Mesenchymal stem cell (in vitro differentiated cells and primary cell): ENCODE measurements around the gene KRTAP12-1.

Experiments
- DNase-seq: peaks from one replicate; pipeline ENCODE4 v3.0.0-alpha.2; 2013
- H2AFZ ChIP-seq: one replicate; pipeline ENCODE4 v1.6.1; 2013; ENCODE audit warnings: low read depth, mild to moderate bottlenecking, control low read depth, inconsistent platforms, low read length, moderate library complexity
- H2AK5ac ChIP-seq: 2 replicates; pipeline ENCODE4 v1.6.1; 2013; ENCODE audit warnings: low read length, moderate library complexity, mild to moderate bottlenecking, inconsistent platforms; ENCODE audit not compliant: severe bottlenecking
- H2BK120ac ChIP-seq: one replicate; pipeline ENCODE4 v1.6.1; 2013; ENCODE audit warnings: low read depth, mild to moderate bottlenecking, inconsistent platforms, low read length, moderate library complexity
- H2BK12ac ChIP-seq, 2 experiments: one replicate each; pipeline ENCODE4 v1.6.1; 2013; ENCODE audit warnings: inconsistent platforms in 2 of 2, low read length in 2 of 2, mild to moderate bottlenecking in 2 of 2, moderate library complexity in 2 of 2, control low read depth in 1 of 2
- H2BK15ac ChIP-seq: one replicate; pipeline ENCODE4 v1.6.1; 2013; ENCODE audit warnings: mild to moderate bottlenecking, low read depth, inconsistent platforms; ENCODE audit not compliant: poor library complexity, severe bottlenecking
- H2BK5ac ChIP-seq: 2 replicates; pipeline ENCODE4 v1.6.1; 2013; ENCODE audit warnings: low read depth, mild to moderate bottlenecking, low read length, control low read depth, inconsistent platforms; ENCODE audit not compliant: poor library complexity, severe bottlenecking
- H3K14ac ChIP-seq, 2 experiments: one replicate each; pipeline ENCODE4 v1.6.1; 2013; ENCODE audit warnings: inconsistent platforms in 2 of 2, low read length in 2 of 2, control low read depth in 1 of 2, mild to moderate bottlenecking in 1 of 2, moderate library complexity in 1 of 2
- H3K18ac ChIP-seq, 2 experiments: one replicate each; pipeline ENCODE4 v1.6.1; 2013; ENCODE audit warnings: inconsistent platforms in 2 of 2, low read length in 2 of 2, control low read depth in 1 of 2, low read depth in 1 of 2, mild to moderate bottlenecking in 1 of 2
- H3K23ac ChIP-seq, 2 experiments: one replicate each; pipeline ENCODE4 v1.6.1; 2013; ENCODE audit warnings: inconsistent platforms in 2 of 2, low read length in 2 of 2, mild to moderate bottlenecking in 2 of 2, moderate library complexity in 2 of 2, control low read depth in 1 of 2
- H3K27ac ChIP-seq: 2 replicates; pipeline ENCODE4 v1.5.1; 2013; ENCODE audit warnings: mild to moderate bottlenecking, moderate library complexity, low read length, control low read depth, inconsistent platforms; ENCODE audit not compliant: poor library complexity, severe bottlenecking
- H3K27me3 ChIP-seq, 2 experiments: 2 replicates each; pipeline versions ENCODE4 v1.6.1 to v1.7.0; 2013; ENCODE audit warnings: low read length in 2 of 2, mild to moderate bottlenecking in 2 of 2, moderate library complexity in 2 of 2, control low read depth in 1 of 2, inconsistent platforms in 1 of 2; ENCODE audit not compliant: control insufficient read depth in 1 of 2, insufficient read depth in 1 of 2
- H3K36me3 ChIP-seq, 2 experiments: 2 replicates each; pipeline versions ENCODE4 v1.6.1 to v1.7.0; 2013; ENCODE audit warnings: low read length in 2 of 2, control low read depth in 1 of 2, inconsistent platforms in 1 of 2, low read depth in 1 of 2, mild to moderate bottlenecking in 1 of 2; ENCODE audit not compliant: insufficient read depth in 2 of 2, control insufficient read depth in 1 of 2
- H3K4ac ChIP-seq, 2 experiments: one replicate each; pipeline ENCODE4 v1.6.1; 2013; ENCODE audit warnings: inconsistent platforms in 2 of 2, low read length in 2 of 2, mild to moderate bottlenecking in 2 of 2, moderate library complexity in 2 of 2, control low read depth in 1 of 2, low read depth in 1 of 2
- H3K4me1 ChIP-seq: 2 replicates; pipeline ENCODE4 v1.6.1; 2013; ENCODE audit warnings: low read depth, low read length, control low read depth; ENCODE audit not compliant: control insufficient read depth, insufficient read depth
- H3K4me2 ChIP-seq: 2 replicates; pipeline ENCODE4 v1.6.1; 2013; ENCODE audit warnings: low read length, mild to moderate bottlenecking, inconsistent platforms; ENCODE audit not compliant: poor library complexity, severe bottlenecking
- H3K4me3 ChIP-seq, 2 experiments: 2 replicates each; pipeline versions ENCODE4 v1.5.1 to v1.7.0; 2013; ENCODE audit warnings: low read length in 2 of 2, mild to moderate bottlenecking in 2 of 2, control low read depth in 1 of 2, low read depth in 1 of 2; ENCODE audit not compliant: insufficient read depth in 1 of 2
- H3K79me1 ChIP-seq: replicated peaks from 2 replicates; pipeline ENCODE4 v1.6.1; 2013; ENCODE audit warnings: mild to moderate bottlenecking, control low read depth, low read length, inconsistent platforms; ENCODE audit not compliant: poor library complexity, severe bottlenecking
- H3K9ac ChIP-seq: 2 replicates; pipeline ENCODE4 v1.7.0; 2013; ENCODE audit warnings: mild to moderate bottlenecking, low read length, moderate library complexity
- H3K9me3 ChIP-seq: 2 replicates; pipeline ENCODE4 v1.7.0; 2013; ENCODE audit warnings: mild to moderate bottlenecking, low read length; ENCODE audit not compliant: control insufficient read depth
- H4K8ac ChIP-seq: one replicate; pipeline ENCODE4 v1.6.1; 2013; ENCODE audit warnings: inconsistent platforms, mild to moderate bottlenecking, low read length, moderate library complexity
- H4K91ac ChIP-seq: one replicate; pipeline ENCODE4 v1.6.1; 2013; ENCODE audit warnings: mild to moderate bottlenecking, low read length, inconsistent platforms
- WGBS: methylation state at CpG from one replicate; pipeline ENCODE4 v1.1.7; 2013; ENCODE audit warnings: mixed read lengths; 5-methylcytosine and 5-hydroxymethylcytosine counted together

The KRTAP12-1 gene

GRCh38 chr21:44720170-44720569, 38.2 kb upstream of the KRTAP12-1 start:
- no peaks in the 10 kb centered on the region for H3K4me1 ChIP-seq
- no peak overlapping the region for H2BK120ac ChIP-seq
- H2AFZ ChIP-seq = no peak overlapping the region
- H3K27ac ChIP-seq = no peak overlapping the region
- no peak overlapping the region for H2BK5ac ChIP-seq
- no peak overlapping the region for H3K18ac ChIP-seq
- H2AK5ac ChIP-seq = no peak overlapping the region
- no peak overlapping the region for H2BK15ac ChIP-seq
- no peak for DNase-seq
- H3K4me2 ChIP-seq = no peak overlapping the region
- no peak overlapping the region for H3K9ac ChIP-seq
- no peak overlapping the region for H2BK12ac ChIP-seq
- no peak overlapping the region for H3K14ac ChIP-seq
- 63% methylated on average over 1 of the region's 2 CpGs for WGBS
- no peaks in the 10 kb centered on the region for H3K79me1 ChIP-seq
- H3K27me3 ChIP-seq = peaks cover 52 to 65% of the 10 kb centered on the region in 2 experiments
- H3K36me3 ChIP-seq = no peaks in the 10 kb centered on the region
- H3K4ac ChIP-seq = no peak overlapping the region
- no peak overlapping the region for H3K4me3 ChIP-seq
- no peak overlapping the region for H3K23ac ChIP-seq
- no peaks in the 10 kb centered on the region for H3K9me3 ChIP-seq
- H4K91ac ChIP-seq = no peak overlapping the region
- H4K8ac ChIP-seq = no peak overlapping the region

DNA sequence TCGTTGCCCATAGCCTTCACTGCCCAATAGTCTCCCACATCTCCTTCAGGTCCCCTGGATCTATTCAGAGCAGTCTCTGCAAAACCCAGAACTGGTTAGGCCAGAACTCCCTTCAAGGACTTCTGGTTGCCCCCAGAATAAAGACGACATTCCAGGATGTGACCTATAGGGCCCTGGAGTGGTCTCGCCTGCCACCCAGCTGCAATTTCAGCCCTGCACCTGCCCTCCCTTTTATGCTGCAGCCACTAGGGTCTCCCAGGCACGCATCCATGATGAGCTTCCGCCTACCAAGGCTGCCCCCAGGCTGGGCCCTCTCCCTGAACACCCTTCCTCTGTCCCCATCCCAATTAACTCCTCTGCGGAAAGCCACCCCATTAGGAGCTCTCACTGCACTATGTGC, 36.6 kb upstream of the KRTAP12-1 start:
- H2AK5ac ChIP-seq = no peak overlapping the region
- no peak overlapping the region for H3K4ac ChIP-seq
- H3K4me1 ChIP-seq = no peaks in the 10 kb centered on the region
- no peak overlapping the region for H4K8ac ChIP-seq
- H3K27me3 ChIP-seq = peaks cover 53 to 65% of the 10 kb centered on the region in 2 experiments
- H3K9me3 ChIP-seq = no peaks in the 10 kb centered on the region
- no peaks in the 10 kb centered on the region for H3K79me1 ChIP-seq
- no peak overlapping the region for H4K91ac ChIP-seq
- no peak overlapping the region for H3K23ac ChIP-seq
- H3K14ac ChIP-seq = no peak overlapping the region
- no peak overlapping the region for H2BK120ac ChIP-seq
- H2BK15ac ChIP-seq = no peak overlapping the region
- no peak overlapping the region for H2AFZ ChIP-seq
- H3K27ac ChIP-seq = no peak overlapping the region
- DNase-seq = no peak
- H3K9ac ChIP-seq = no peak overlapping the region
- no peak overlapping the region for H2BK12ac ChIP-seq
- no peak overlapping the region for H3K18ac ChIP-seq
- WGBS = 53% methylated on average over 6 of the region's 6 CpGs
- no peaks in the 10 kb centered on the region for H3K36me3 ChIP-seq
- H2BK5ac ChIP-seq = no peak overlapping the region
- H3K4me3 ChIP-seq = no peak overlapping the region
- no peak overlapping the region for H3K4me2 ChIP-seq

DNA sequence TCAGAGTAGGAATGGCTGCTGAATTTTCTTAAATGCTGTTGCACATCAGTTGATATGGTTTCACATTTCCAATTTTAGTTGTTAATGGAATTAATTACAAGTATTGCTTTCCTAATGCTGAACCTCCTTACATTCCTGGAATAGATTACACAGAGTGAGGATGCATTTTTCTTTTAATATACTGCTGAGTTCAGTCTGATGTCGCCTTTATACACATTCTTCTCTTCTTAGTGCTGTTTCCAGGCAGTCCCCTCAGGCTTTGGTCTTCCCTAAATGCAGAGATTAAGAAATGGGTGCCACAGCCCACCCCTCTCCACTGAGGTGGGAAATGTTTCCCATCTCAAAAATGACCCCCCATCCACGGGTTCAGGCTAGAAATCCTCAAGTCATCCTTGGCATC, 36.1 kb upstream of the KRTAP12-1 start:
- no peak overlapping the region for H3K4me3 ChIP-seq
- no peak overlapping the region for H3K18ac ChIP-seq
- H3K4me1 ChIP-seq = no peaks in the 10 kb centered on the region
- H3K79me1 ChIP-seq = no peaks in the 10 kb centered on the region
- H2AFZ ChIP-seq = no peak overlapping the region
- no peak overlapping the region for H2BK120ac ChIP-seq
- H2BK12ac ChIP-seq = no peak overlapping the region
- no peak overlapping the region for H3K4ac ChIP-seq
- no peak overlapping the region for H3K4me2 ChIP-seq
- H3K23ac ChIP-seq = no peak overlapping the region
- H3K14ac ChIP-seq = no peak overlapping the region
- no peak overlapping the region for H3K9ac ChIP-seq
- no peak overlapping the region for H2BK15ac ChIP-seq
- no peak overlapping the region for H3K27ac ChIP-seq
- no peak overlapping the region for H4K91ac ChIP-seq
- no peak overlapping the region for H2AK5ac ChIP-seq
- H2BK5ac ChIP-seq = no peak overlapping the region
- WGBS = 24% methylated on average over 2 of the region's 2 CpGs
- peaks cover 53 to 65% of the 10 kb centered on the region in 2 experiments for H3K27me3 ChIP-seq
- no peak for DNase-seq
- H3K9me3 ChIP-seq = no peaks in the 10 kb centered on the region
- no peak overlapping the region for H4K8ac ChIP-seq
- no peaks in the 10 kb centered on the region for H3K36me3 ChIP-seq

DNA sequence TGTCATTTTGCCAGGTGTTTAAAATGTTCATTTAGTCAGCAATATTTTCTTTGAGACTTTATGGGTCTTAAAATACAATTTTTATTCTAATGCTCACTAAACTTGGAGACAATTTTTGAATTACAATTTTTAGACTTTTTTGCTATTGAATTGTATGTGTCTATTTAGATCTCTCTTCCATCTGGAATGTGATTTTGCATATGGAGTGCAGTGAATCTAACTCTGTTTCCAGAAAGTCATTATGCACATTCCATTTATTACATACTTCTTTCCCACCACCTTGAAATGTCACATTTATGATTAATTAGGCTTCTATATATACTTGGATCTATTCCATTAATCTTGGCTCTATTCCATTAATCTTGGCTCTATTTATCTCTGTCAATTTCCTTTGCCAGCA, 35.0 kb upstream of the KRTAP12-1 start:
- H2BK12ac ChIP-seq = no peak overlapping the region
- H3K23ac ChIP-seq = no peak overlapping the region
- no peaks in the 10 kb centered on the region for H3K9me3 ChIP-seq
- no peaks in the 10 kb centered on the region for H3K4me1 ChIP-seq
- no peak overlapping the region for H2AK5ac ChIP-seq
- H2BK5ac ChIP-seq = no peak overlapping the region
- peaks cover 58 to 68% of the 10 kb centered on the region in 2 experiments for H3K27me3 ChIP-seq
- H2BK15ac ChIP-seq = no peak overlapping the region
- DNase-seq = no peak
- H4K8ac ChIP-seq = no peak overlapping the region
- H3K4me2 ChIP-seq = no peak overlapping the region
- H3K36me3 ChIP-seq = no peaks in the 10 kb centered on the region
- H3K4ac ChIP-seq = no peak overlapping the region
- no peak overlapping the region for H3K14ac ChIP-seq
- no peak overlapping the region for H2BK120ac ChIP-seq
- no peak overlapping the region for H3K4me3 ChIP-seq
- no peak overlapping the region for H3K18ac ChIP-seq
- no peak overlapping the region for H3K9ac ChIP-seq
- H2AFZ ChIP-seq = no peak overlapping the region
- H3K27ac ChIP-seq = no peak overlapping the region
- H4K91ac ChIP-seq = no peak overlapping the region
- no peaks in the 10 kb centered on the region for H3K79me1 ChIP-seq
